Mesodermal cell (in vitro differentiated cells): ENCODE results near the gene YIPF3.

ENCODE experiments used
- H3K27ac ChIP-seq: 2 replicates; pipeline ENCODE4 v1.7.0; 2013; ENCODE audit warnings: mild to moderate bottlenecking, low read depth, low read length, moderate library complexity; ENCODE audit not compliant: severe bottlenecking
- H3K36me3 ChIP-seq: 2 replicates; pipeline ENCODE4 v1.7.1; 2013; ENCODE audit warnings: mild to moderate bottlenecking, low read length, moderate library complexity; ENCODE audit not compliant: control insufficient read depth, insufficient read depth
- H3K4me1 ChIP-seq: one replicate; pipeline ENCODE4 v1.7.1; 2013; ENCODE audit warnings: mild to moderate bottlenecking, low read length; ENCODE audit not compliant: insufficient read depth, control insufficient read depth, poor library complexity, severe bottlenecking
- H3K4me3 ChIP-seq: 2 replicates; pipeline ENCODE4 v1.7.0; 2013; ENCODE audit warnings: low read length, control low read depth, mild to moderate bottlenecking; ENCODE audit not compliant: insufficient read depth, poor library complexity, severe bottlenecking; ENCODE audit errors: extremely low read depth
- H3K9me3 ChIP-seq: 2 replicates; pipeline ENCODE4 v1.7.1; 2013; ENCODE audit warnings: mild to moderate bottlenecking, low read length, moderate library complexity; ENCODE audit not compliant: control insufficient read depth
- WGBS, 2 experiments: methylation state at CpG; one replicate each; pipeline ENCODE4 v1.1.5; 2013; ENCODE audit warnings: missing lambda C conversion rate in 2 of 2; ENCODE audit not compliant: insufficient coverage in 2 of 2; 5-methylcytosine and 5-hydroxymethylcytosine counted together

YIPF3 gene

GRCh38 chr6:43492673-43493072 lies 24.1 kb downstream of the YIPF3 start:
- no peak overlapping the region for H3K4me3 ChIP-seq
- H3K27ac ChIP-seq: no peak overlapping the region
- WGBS, 2 experiments: 80 to 100% methylated on average over 3 of the region's 3 CpGs
- H3K36me3 ChIP-seq: peaks cover 12% of the 10 kb centered on the region
- peaks cover 54% of the 10 kb centered on the region for H3K4me1 ChIP-seq
- H3K9me3 ChIP-seq: no peaks in the 10 kb centered on the region

GRCh38 chr6:43491750-43492661 lies 24.7 kb downstream of the YIPF3 start:
- H3K36me3 ChIP-seq: peaks cover 10% of the 10 kb centered on the region
- no peaks in the 10 kb centered on the region for H3K9me3 ChIP-seq
- no peak overlapping the region for H3K4me3 ChIP-seq
- H3K4me1 ChIP-seq: peaks cover 50% of the 10 kb centered on the region
- WGBS, 2 experiments: 82 to 97% methylated on average over 10 of the region's 10 CpGs
- H3K27ac ChIP-seq: no peak overlapping the region

DNA sequence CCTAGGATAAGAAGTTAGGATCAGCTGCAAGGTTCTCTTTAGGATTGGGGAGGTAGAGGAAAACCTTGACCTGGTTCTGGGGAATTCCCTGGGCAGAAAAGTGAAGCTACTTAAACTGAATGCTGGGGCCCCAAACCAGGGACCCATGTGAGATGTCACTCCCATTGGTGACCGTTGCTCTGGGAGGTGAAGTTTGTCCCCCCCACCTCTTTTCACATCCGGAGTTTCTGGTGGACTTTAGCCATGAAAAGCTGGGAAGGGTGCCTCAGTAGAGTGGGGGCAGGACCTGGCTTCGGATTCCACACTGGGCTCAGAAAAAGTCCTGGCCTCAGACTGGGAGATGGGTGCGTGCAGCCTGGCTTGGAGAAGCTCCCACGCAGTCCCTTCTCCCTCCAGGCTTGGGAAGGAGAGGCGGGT lies 26.2 kb downstream of the YIPF3 start:
- H3K4me3 ChIP-seq: no peak overlapping the region
- H3K9me3 ChIP-seq: no peaks in the 10 kb centered on the region
- 89 to 100% methylated on average over 4 to 5 of the region's 6 CpGs for WGBS, 2 experiments
- H3K36me3 ChIP-seq: peaks cover 19% of the 10 kb centered on the region
- H3K27ac ChIP-seq: no peak overlapping the region
- peaks cover 35% of the 10 kb centered on the region for H3K4me1 ChIP-seq

GRCh38 chr6:43489277-43490072 lies 27.3 kb downstream of the YIPF3 start:
- Histone ChIP-seq H3K4me1 (peaks cover 24% of the 10 kb centered on the region), H3K27ac (no peak overlapping the region), H3K9me3 (no peaks in the 10 kb centered on the region), H3K4me3 (no peak overlapping the region), H3K36me3 (peaks cover 24% of the 10 kb centered on the region)
- WGBS, 2 experiments: 89 to 92% methylated on average over 9 to 10 of the region's 12 CpGs

DNA sequence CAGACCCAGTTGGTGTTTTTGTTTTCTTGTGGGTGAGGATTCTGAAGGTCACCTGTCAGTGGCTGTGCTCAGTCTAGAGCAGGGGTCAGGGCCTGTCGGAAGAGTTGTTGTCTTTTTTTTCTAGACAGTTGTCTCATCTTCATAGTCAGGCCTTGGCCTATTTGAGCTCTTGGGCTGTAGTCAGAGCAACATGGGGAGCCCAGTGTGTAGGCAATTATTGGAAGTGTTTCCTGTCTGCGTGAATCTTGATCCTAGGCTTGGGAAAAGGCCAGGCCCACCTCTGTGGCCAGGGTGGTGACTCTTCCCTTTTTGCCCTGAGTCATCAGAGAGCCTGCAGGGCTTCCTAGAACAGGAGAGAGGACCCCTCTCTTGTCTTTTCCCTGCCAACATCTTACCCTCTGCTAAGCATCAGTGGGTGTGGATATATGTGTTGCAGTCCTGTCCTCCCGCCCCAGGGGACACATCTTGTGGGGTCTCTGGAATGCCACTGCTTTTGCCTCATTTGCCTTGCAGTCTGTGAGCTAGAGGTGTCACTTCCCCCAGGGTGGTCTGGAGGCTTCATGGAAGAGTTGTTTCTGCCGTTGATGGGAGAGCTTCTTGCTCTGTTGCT lies 28.0 kb downstream of the YIPF3 start:
- Histone ChIP-seq H3K27ac (no peak overlapping the region), H3K9me3 (no peaks in the 10 kb centered on the region)
- WGBS, 2 experiments: 89 to 100% methylated on average over 3 of the region's 4 CpGs

DNA sequence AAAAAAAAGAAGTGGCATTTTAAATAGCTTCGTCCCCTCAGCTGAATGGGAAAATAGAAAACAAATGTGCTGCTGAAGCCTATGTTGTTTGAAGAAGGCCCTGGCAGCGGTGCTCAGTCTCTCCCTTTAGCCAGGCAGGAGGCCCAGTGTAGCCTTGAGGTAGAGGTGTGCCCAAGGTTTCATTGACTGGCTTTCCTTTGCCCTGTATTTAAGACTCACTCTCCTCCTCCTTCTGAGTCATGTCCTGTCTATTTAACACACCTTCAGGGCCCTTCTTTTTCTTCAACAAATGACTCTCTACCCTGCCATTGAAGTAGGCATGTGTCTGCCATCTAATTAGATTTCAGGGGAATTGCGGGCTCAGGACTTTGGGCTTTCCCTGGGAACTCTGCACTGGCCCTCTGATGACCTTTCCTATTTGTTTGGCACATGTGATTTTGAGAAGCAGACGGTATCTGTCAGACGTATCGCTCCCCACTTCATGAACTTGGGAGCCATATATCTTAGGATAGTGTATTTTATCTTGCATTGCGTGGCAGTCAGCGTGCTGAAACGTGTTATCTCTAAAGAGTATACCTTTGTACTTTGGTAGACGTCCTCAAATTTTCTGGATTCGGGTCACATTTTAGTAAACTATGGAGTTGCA lies 35.0 kb downstream of the YIPF3 start:
- H3K27ac ChIP-seq: no peak overlapping the region
- WGBS, 2 experiments: 93 to 99% methylated on average over 8 to 11 of the region's 11 CpGs

More for the DNA sequence above, 28.0 kb downstream of the YIPF3 start:
- Histone ChIP-seq H3K36me3 (peaks cover 24% of the 10 kb centered on the region), H3K4me3 (no peak overlapping the region), H3K4me1 (peaks cover 17% of the 10 kb centered on the region)

GRCh38 chr6:43481075-43481474 lies 35.7 kb downstream of the YIPF3 start:
- peaks cover 12% of the 10 kb centered on the region for H3K4me1 ChIP-seq
- H3K4me3 ChIP-seq: no peak overlapping the region
- WGBS, 2 experiments: no CpG with 5 or more reads among the region's 2 CpGs
- peaks cover 16% of the 10 kb centered on the region for H3K36me3 ChIP-seq
- H3K27ac ChIP-seq: no peak overlapping the region
- H3K9me3 ChIP-seq: no peaks in the 10 kb centered on the region

More for the DNA sequence above, 35.0 kb downstream of the YIPF3 start:
- H3K4me3 ChIP-seq: no peak overlapping the region
- peaks cover 20% of the 10 kb centered on the region for H3K36me3 ChIP-seq
- no peaks in the 10 kb centered on the region for H3K9me3 ChIP-seq
- H3K4me1 ChIP-seq: peaks cover 12% of the 10 kb centered on the region

- Histone ChIP-seq H3K9me3 (no peaks in the 10 kb centered on the region), H3K4me1 (peaks cover 12% of the 10 kb centered on the region), H3K27ac (peak overlapping the region; percentile 76), H3K36me3 (peaks cover 8% of the 10 kb centered on the region), H3K4me3 (peak overlapping the region; percentile 62)
- WGBS, 2 experiments: 66 to 71% methylated on average over 2 of the region's 3 CpGs
These were observed 38.7 kb downstream of the YIPF3 start for GRCh38 chr6:43478008-43478372.

DNA sequence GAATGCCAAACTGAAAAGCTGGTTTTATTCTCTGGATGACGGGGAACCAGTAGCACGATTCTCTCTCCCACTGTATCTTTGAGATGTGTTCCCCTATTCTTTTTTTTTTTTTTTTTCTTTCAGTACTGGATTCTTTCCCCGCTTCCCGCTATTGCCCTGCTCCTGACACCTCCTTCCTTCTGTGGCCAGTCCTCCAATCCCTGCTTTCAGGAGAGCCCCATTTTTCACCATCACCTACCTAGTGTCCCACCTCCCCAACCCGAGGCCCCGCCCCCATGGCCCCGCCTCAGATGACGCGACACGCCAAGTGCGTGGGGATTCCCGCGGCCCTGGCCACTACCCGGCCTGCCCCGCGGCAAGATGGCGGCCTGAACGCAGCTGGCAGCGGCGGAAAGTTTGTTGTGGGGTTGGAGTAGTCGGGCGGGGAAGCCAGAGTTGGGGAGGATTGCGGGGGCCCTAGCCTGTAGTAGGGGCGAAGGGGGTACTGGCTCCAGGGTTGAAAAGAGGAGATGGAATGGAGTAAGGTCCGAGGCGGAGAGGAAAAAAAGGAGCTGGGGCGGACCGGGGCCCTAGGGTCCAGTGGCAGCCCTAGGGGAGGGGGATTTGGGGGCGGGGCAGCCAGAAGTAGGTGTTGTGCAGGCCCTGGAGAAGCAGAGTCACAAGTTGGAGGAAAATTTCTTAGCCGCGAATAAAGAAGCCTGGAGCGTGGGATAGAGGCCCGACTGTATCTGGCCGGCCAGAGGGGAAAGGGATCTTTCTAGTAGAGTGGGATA lies 39.3 kb downstream of the YIPF3 start, which contains the start of gene TJAP1:
Gene TJAP1 (plus strand): TSS at position 336 of the 773 bp plus-strand sequence. CDS start 21,432 bp downstream, outside the sequence.
- H3K36me3 ChIP-seq: peaks cover 8% of the 10 kb centered on the region
- 6 to 7% methylated on average over 19 to 21 of the region's 34 CpGs for WGBS, 2 experiments
- peak within 1 kb of the TSS; percentile 62 for H3K4me3 ChIP-seq
- peak within 1 kb of the TSS; percentile 76 for H3K27ac ChIP-seq
- no peaks in the 10 kb centered on the region for H3K9me3 ChIP-seq
- peaks cover 12% of the 10 kb centered on the region for H3K4me1 ChIP-seq
